Uterus (tissue), 4 donors: ENCODE data around the gene NPIPB12. TPM values are rescaled to one million over a fixed set of nuclear protein-coding genes. Genes with fewer than 3 reads are reported as not detected.
"Not testable (repeated sequence)": the region's sequence is repeated elsewhere in the genome, so short reads cannot be mapped to it uniquely, and the experiment has no call there.

Source experiments
- DNase-seq, 2 donors: peaks; one replicate each; pipeline ENCODE4 v3.0.0-alpha.2; 2019 to 2020
- H3K27ac ChIP-seq, 2 donors: fragments of 200-600 bp; sonication (generic); 1 replicate in 1 of 2; 2 replicates in 1 of 2; pipeline ENCODE4 v1.5.1; 2016 to 2018
- H3K27me3 ChIP-seq, 2 donors: fragments of 200-600 bp; sonication (generic); one replicate each; pipeline ENCODE4 v1.5.1; 2018 to 2019; ENCODE audit warnings: control low read depth in 1 of 2
- H3K36me3 ChIP-seq, 2 donors: fragments of 200-600 bp; sonication (generic); one replicate each; pipeline ENCODE4 v1.5.1; 2019; ENCODE audit warnings: control low read depth in 1 of 2
- H3K4me1 ChIP-seq, 2 donors: fragments of 200-600 bp; sonication (generic); one replicate each; pipeline ENCODE4 v1.5.1; 2018 to 2019; ENCODE audit warnings: control low read depth in 1 of 2
- H3K4me3 ChIP-seq, 2 donors: fragments of 200-600 bp; sonication (generic); 1 replicate in 1 of 2; 2 replicates in 1 of 2; pipeline ENCODE4 v1.5.1; 2018 to 2019; ENCODE audit warnings: mild to moderate bottlenecking in 1 of 2
- H3K9me3 ChIP-seq, 2 donors: fragments of 200-600 bp; sonication (generic); one replicate each; pipeline ENCODE4 v1.5.1; 2019; ENCODE audit warnings: control low read depth in 1 of 2
- intact Hi-C: fragments of 100-400 bp; cut with DNase I; formaldehyde crosslinking; loops from one replicate; pipeline ENCODE4 v1.15.1; 2023; ENCODE audit warnings: low total_unique reads
- small RNA-seq: library from RNA; depleted of rRNA; stranded (forward); fragments of <200 nt; gene quantifications from one replicate; pipeline ENCODE3, GENCODE V24; 2016
- total RNA-seq, 4 donors: library from RNA; depleted of rRNA in 3 of 4; stranded (reverse); fragments of >200 nt in 3 of 4; gene quantifications; one replicate each; pipeline versions ENCODE4 v1.1.0 to v1.2.4, GENCODE V29; 2014 to 2023
- donor health status: DM: yes; HTN: yes; CAD: no.

NPIPB12 gene
- total RNA-seq, 4 donors from 2014 or later = 11.8 to 95.3 (median 58.6) TPM

GRCh38 chr16:29453754-29454153 lies 52.5 kb downstream of the NPIPB12 start:
- intact Hi-C loops, H3K36me3 ChIP-seq: not testable (repeated sequence)

More at GRCh38 chr16:29453754-29454153, 52.5 kb downstream of the NPIPB12 start:
- H3K27me3 ChIP-seq, H3K4me3 ChIP-seq, DNase-seq, H3K4me1 ChIP-seq, H3K9me3 ChIP-seq, H3K27ac ChIP-seq: not testable (repeated sequence)

Small RNA genes lying within 50 kb of the gene (small RNA-seq; reads per million reads assigned to genes)
- not detected for gene AC133555.2

Other genes with a start within 250 kb of the NPIPB12 start
- 1 to 10 TPM in 1 of 4 donors, under 1 TPM in 2, not detected in 1; 0.29 to 1.3 (median 0.35) TPM for gene NPIPB11, start 99.7 kb downstream of the NPIPB12 start, total RNA-seq
- 10 to 100 TPM in 2 of 4 donors, 1 to 10 TPM in 2; 4.6 to 12.5 (median 9.7) TPM for gene BOLA2, start 52.1 kb downstream of the NPIPB12 start, total RNA-seq
- gene SLX1B, start 51.9 kb downstream of the NPIPB12 start, total RNA-seq = 1 to 10 TPM in 3 of 4 donors, under 1 TPM in 1; 0.88 to 9.3 (median 3.2) TPM
- gene SULT1A4, start 46.5 kb downstream of the NPIPB12 start, total RNA-seq = 10 to 100 TPM in 2 of 4 donors, 1 to 10 TPM in 2; 2.9 to 45.1 (median 9.2) TPM
- 1 to 10 TPM in 1 of 4 donors, under 1 TPM in 2, not detected in 1; 0.26 to 2.4 (median 0.83) TPM for gene SPN, start 156.8 kb upstream of the NPIPB12 start, total RNA-seq
- gene QPRT, start 172.8 kb upstream of the NPIPB12 start, total RNA-seq = 10 to 100 TPM; 16.7 to 54.3 (median 23.1) TPM
- gene C16orf54, start 239.6 kb upstream of the NPIPB12 start, total RNA-seq = 1 to 10 TPM in 1 of 4 donors, under 1 TPM in 2, not detected in 1; 0.49 to 5.1 (median 0.97) TPM